B cell (primary cell): ENCODE results near the gene DCT. TPM values are rescaled to one million over a fixed set of nuclear protein-coding genes. Genes with fewer than 3 reads are reported as not detected.

Experiments
- polyA plus RNA-seq: library from polyadenylated mRNA; depleted of rRNA; stranded (reverse); fragments of >200 nt; gene quantifications from 2 replicates; pipeline ENCODE4 v1.2.3, GENCODE V29; 2012
- total RNA-seq, 2 donors: library from RNA; stranded (reverse); fragments of 120-200 nt in 1 of 2; gene quantifications; 1 replicate in 1 of 2; 2 replicates in 1 of 2; pipeline versions ENCODE4 v1.2.3 to v1.2.4, GENCODE V29; 2013 to 2022

Gene DCT
- total and polyA plus RNA-seq, 2 donors (not counting 1 experiment from before 2014, with no cell fraction given), result 0.10 to 0.18 TPM

Other genes with a start within 250 kb of the DCT start
- 12.1 and 14.7 TPM in 2 replicates for gene TGDS, start 116.5 kb upstream of the DCT start, total RNA-seq
- gene TGDS, start 116.5 kb upstream of the DCT start, polyA plus RNA-seq, result 10.5 and 11.7 TPM in 2 replicates
- gene GPR180, start 122.2 kb upstream of the DCT start, total RNA-seq, result 4.7 and 5.8 TPM in 2 replicates
- gene GPR180, start 122.2 kb upstream of the DCT start, polyA plus RNA-seq, result 1.2 TPM in 2 replicates
- not detected in 2 replicates for gene SOX21, start 232.9 kb upstream of the DCT start, total RNA-seq
- not detected in 2 replicates for gene SOX21, start 232.9 kb upstream of the DCT start, polyA plus RNA-seq